H9 (cell line): ENCODE results near the gene ARID1A. TPM values are rescaled to one million over a fixed set of nuclear protein-coding genes. Genes with fewer than 3 reads are reported as not detected.

ENCODE experiments used
- DNase-seq: peaks from one replicate; pipeline ENCODE4 v3.0.0-alpha.2; 2017
- H2AFZ ChIP-seq: one replicate; pipeline ENCODE4 v1.6.1; 2013; ENCODE audit warnings: mild to moderate bottlenecking, low read length, control low read depth, moderate library complexity
- H2AK5ac ChIP-seq: 2 replicates; pipeline ENCODE4 v1.6.1; 2013; ENCODE audit warnings: low read length, control low read depth, mixed read lengths; ENCODE audit not compliant: insufficient read length
- H2BK120ac ChIP-seq: one replicate; pipeline ENCODE4 v1.6.1; 2013; ENCODE audit warnings: low read depth, mild to moderate bottlenecking, low read length, control low read depth, inconsistent platforms; ENCODE audit not compliant: poor library complexity, severe bottlenecking
- H2BK12ac ChIP-seq: 2 replicates; pipeline ENCODE4 v1.6.1; 2013; ENCODE audit warnings: low read length, control low read depth, mixed read lengths, low read depth; ENCODE audit not compliant: insufficient read length
- H2BK15ac ChIP-seq: 2 replicates; pipeline ENCODE4 v1.6.1; 2013; ENCODE audit warnings: low read depth, low read length, control low read depth
- H2BK20ac ChIP-seq: one replicate; pipeline ENCODE4 v1.6.1; 2013; ENCODE audit warnings: low read depth, mild to moderate bottlenecking, low read length, control low read depth, inconsistent platforms; ENCODE audit not compliant: poor library complexity, severe bottlenecking
- H2BK5ac ChIP-seq: 2 replicates; pipeline ENCODE4 v1.6.1; 2013; ENCODE audit warnings: low read length, control low read depth, mixed read lengths; ENCODE audit not compliant: insufficient read length
- H3K14ac ChIP-seq: 2 replicates; pipeline ENCODE4 v1.6.1; 2013; ENCODE audit warnings: low read length, control low read depth; ENCODE audit not compliant: insufficient read depth
- H3K18ac ChIP-seq: 2 replicates; pipeline ENCODE4 v1.6.1; 2013; ENCODE audit warnings: low read depth, mild to moderate bottlenecking, mixed read lengths, low read length, control low read depth; ENCODE audit not compliant: insufficient read length
- H3K23ac ChIP-seq: 2 replicates; pipeline ENCODE4 v1.6.1; 2013; ENCODE audit warnings: low read length, control low read depth, mixed read lengths, low read depth; ENCODE audit not compliant: insufficient read length
- H3K23me2 ChIP-seq: 2 replicates; pipeline ENCODE4 v1.6.1; 2013; ENCODE audit warnings: low read depth, mild to moderate bottlenecking, mixed read lengths, low read length, control low read depth; ENCODE audit not compliant: insufficient read length, poor library complexity, severe bottlenecking
- H3K27ac ChIP-seq: 2 replicates; pipeline ENCODE4 v1.5.1; 2013; ENCODE audit warnings: low read length, control low read depth, mixed read lengths, low read depth; ENCODE audit not compliant: insufficient read length
- H3K27me3 ChIP-seq: 2 replicates; pipeline ENCODE4 v1.6.1; 2013; ENCODE audit warnings: low read length, control low read depth, inconsistent platforms; ENCODE audit not compliant: insufficient read depth
- H3K4ac ChIP-seq: 2 replicates; pipeline ENCODE4 v1.6.1; 2013; ENCODE audit warnings: low read depth, mild to moderate bottlenecking, control low read depth, inconsistent platforms, low read length, moderate library complexity
- H3K4me1 ChIP-seq: 2 replicates; pipeline ENCODE4 v1.6.1; 2013; ENCODE audit warnings: low read length, control low read depth, inconsistent platforms; ENCODE audit not compliant: insufficient read depth
- H3K4me2 ChIP-seq: 2 replicates; pipeline ENCODE4 v1.6.1; 2013; ENCODE audit warnings: low read length, control low read depth, mixed read lengths; ENCODE audit not compliant: insufficient read length, insufficient read depth
- H3K56ac ChIP-seq: 2 replicates; pipeline ENCODE4 v1.6.1; 2013; ENCODE audit warnings: low read depth, mild to moderate bottlenecking, mixed read lengths, low read length, control low read depth; ENCODE audit not compliant: insufficient read length
- H3K79me1 ChIP-seq: 2 replicates; pipeline ENCODE4 v1.6.1; 2013; ENCODE audit warnings: low read depth, mild to moderate bottlenecking, moderate library complexity, low read length, control low read depth, inconsistent platforms; ENCODE audit not compliant: insufficient read depth, poor library complexity, severe bottlenecking
- H3K79me2 ChIP-seq: 2 replicates; pipeline ENCODE4 v1.6.1; 2013; ENCODE audit warnings: low read length, control low read depth, inconsistent platforms; ENCODE audit not compliant: insufficient read depth
- H3K9ac ChIP-seq: 2 replicates; pipeline ENCODE4 v1.6.1; 2013; ENCODE audit warnings: low read length, control low read depth, mixed read lengths; ENCODE audit not compliant: insufficient read length; ENCODE audit errors: extremely low read depth
- H3K9me3 ChIP-seq: one replicate; pipeline ENCODE4 v1.6.1; 2013; ENCODE audit warnings: low read depth, low read length, inconsistent platforms; ENCODE audit not compliant: control insufficient read depth
- H3T11ph ChIP-seq: one replicate; pipeline ENCODE4 v1.6.1; 2013; ENCODE audit warnings: mild to moderate bottlenecking, low read length, control low read depth, inconsistent platforms
- H4K20me1 ChIP-seq: one replicate; pipeline ENCODE4 v1.6.1; 2013; ENCODE audit not compliant: control insufficient read depth, insufficient read length, insufficient read depth
- H4K5ac ChIP-seq: 2 replicates; pipeline ENCODE4 v1.6.1; 2013; ENCODE audit warnings: low read depth, mild to moderate bottlenecking, mixed read lengths, low read length, control low read depth; ENCODE audit not compliant: insufficient read length
- H4K8ac ChIP-seq: replicated peaks from 2 replicates; pipeline ENCODE4 v1.6.1; 2013; ENCODE audit warnings: low read length, control low read depth, mixed read lengths, low read depth; ENCODE audit not compliant: insufficient read length
- H4K91ac ChIP-seq: 2 replicates; pipeline ENCODE4 v1.6.1; 2013; ENCODE audit warnings: low read depth, mild to moderate bottlenecking, moderate library complexity, mixed read lengths, low read length, control low read depth; ENCODE audit not compliant: insufficient read length
- H3K27ac Mint-ChIP-seq, 3 experiments: 2 replicates in 2 of 3; 3 replicates in 1 of 3; pipeline ENCODE4 v1.8.0; 2020 to 2021; ENCODE audit warnings: mixed read lengths in 3 of 3, mild to moderate bottlenecking in 1 of 3, moderate library complexity in 1 of 3
- H3K27me3 Mint-ChIP-seq: 2 replicates; pipeline ENCODE4 v1.8.0; 2021; ENCODE audit warnings: low read depth, mild to moderate bottlenecking, moderate library complexity, mixed read lengths
- H3K36me3 Mint-ChIP-seq, 3 experiments: 2 replicates in 2 of 3; 3 replicates in 1 of 3; pipeline ENCODE4 v1.8.0; 2020 to 2021; ENCODE audit warnings: low read depth in 3 of 3, mixed read lengths in 3 of 3; ENCODE audit not compliant: insufficient read depth in 1 of 3
- H3K4me1 Mint-ChIP-seq, 2 experiments: 2 replicates each; pipeline ENCODE4 v1.8.0; 2020; ENCODE audit warnings: mixed read lengths in 2 of 2
- H3K4me3 Mint-ChIP-seq, 2 experiments: 2 replicates in 1 of 2; 3 replicates in 1 of 2; pipeline ENCODE4 v1.8.0; 2020 to 2021; ENCODE audit warnings: mild to moderate bottlenecking in 2 of 2, mixed read lengths in 2 of 2, moderate library complexity in 1 of 2
- H3K9me3 Mint-ChIP-seq, 2 experiments: 2 replicates in 1 of 2; 3 replicates in 1 of 2; pipeline ENCODE4 v1.8.0; 2020; ENCODE audit warnings: mild to moderate bottlenecking in 2 of 2, mixed read lengths in 2 of 2, moderate library complexity in 1 of 2
- WGBS: extraction: QIAGEN DNeasy Blood & Tissue Kit; methylation state at CpG from one replicate; pipeline ENCODE4 v1.1.7; 2013; ENCODE audit warnings: missing lambda C conversion rate, low lambda C conversion rate, mixed read lengths; ENCODE audit not compliant: insufficient read length; ENCODE audit errors: extremely low coverage; 5-methylcytosine and 5-hydroxymethylcytosine counted together
- total RNA-seq: library from RNA; stranded (reverse); gene quantifications from 2 replicates; pipeline ENCODE4 v1.2.1, GENCODE V29; 2021
- TF ChIP-seq, protein P1 (sequence below): fragments of 200-600 bp; sonication (generic); conservative IDR thresholded peaks from 3 replicates; pipeline ENCODE4 v1.8.0; 2021; ENCODE audit warnings: antibody characterized with exemption, mild to moderate bottlenecking

ARID1A gene
- total RNA-seq, 1 experiment from 2014 or later, result 147 TPM

DNA sequence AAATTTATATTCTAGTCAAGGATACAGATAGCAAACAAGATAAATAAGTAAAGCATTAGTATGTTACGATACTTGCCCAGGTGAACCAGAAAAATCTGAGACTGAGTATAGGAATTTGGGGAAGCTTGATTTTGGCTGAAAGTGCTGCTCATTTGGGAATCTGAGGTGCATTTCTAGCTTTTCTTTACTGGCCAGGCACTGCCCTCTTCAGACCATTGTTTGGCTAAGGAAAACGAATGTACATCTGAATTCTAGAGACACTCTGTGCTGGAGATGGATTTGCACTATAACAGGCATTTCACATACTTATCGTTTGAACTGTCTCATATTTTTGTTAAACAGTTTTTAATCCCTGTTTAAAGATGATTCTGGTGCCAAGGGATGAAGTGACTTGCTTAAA, 23.4 kb downstream of the ARID1A start:
- H2BK15ac ChIP-seq, result no peak overlapping the region
- no peak overlapping the region for H3K23ac ChIP-seq
- H3K14ac ChIP-seq, result no peak overlapping the region
- H4K8ac ChIP-seq, result no peak overlapping the region
- no peak overlapping the region for H3K18ac ChIP-seq
- Mint-ChIP-seq H3K27ac (no peak overlapping the region), H3K4me3 (no peak overlapping the region), H3K27me3 (no peaks in the 10 kb centered on the region), H3K4me1 (peaks cover 63 to 72% of the 10 kb centered on the region in 2 experiments), H3K36me3 (peaks cover 2 to 26% (median 15%) of the 10 kb centered on the region in 3 experiments; a peak in 6 of 7 replicates), H3K9me3 (no peaks in the 10 kb centered on the region)
- peaks cover 43% of the 10 kb centered on the region; the same call in 1 of the 2 replicates for H3K79me2 ChIP-seq
- no CpG with 5 or more reads among the region's 3 CpGs for WGBS
- H2BK20ac ChIP-seq, result no peak overlapping the region
- peaks cover 5% of the 10 kb centered on the region; the same call in 1 of the 2 replicates for H3K4me1 ChIP-seq
- H3K9ac ChIP-seq, result no peak overlapping the region
- no peaks in the 10 kb centered on the region for H4K20me1 ChIP-seq
- no peak overlapping the region for H2AFZ ChIP-seq
- H3K27ac ChIP-seq, result no peak overlapping the region
- no peak overlapping the region for H3K4ac ChIP-seq
- H3T11ph ChIP-seq, result no peak overlapping the region
- H2AK5ac ChIP-seq, result no peak overlapping the region
- no peak overlapping the region for H3K56ac ChIP-seq
- H4K91ac ChIP-seq, result no peak overlapping the region
- H3K27me3 ChIP-seq, result no peaks in the 10 kb centered on the region
- H3K79me1 ChIP-seq, result peaks cover 12% of the 10 kb centered on the region
- H2BK120ac ChIP-seq, result no peak overlapping the region
- H4K5ac ChIP-seq, result no peak overlapping the region
- TF ChIP-seq, protein P1, sequence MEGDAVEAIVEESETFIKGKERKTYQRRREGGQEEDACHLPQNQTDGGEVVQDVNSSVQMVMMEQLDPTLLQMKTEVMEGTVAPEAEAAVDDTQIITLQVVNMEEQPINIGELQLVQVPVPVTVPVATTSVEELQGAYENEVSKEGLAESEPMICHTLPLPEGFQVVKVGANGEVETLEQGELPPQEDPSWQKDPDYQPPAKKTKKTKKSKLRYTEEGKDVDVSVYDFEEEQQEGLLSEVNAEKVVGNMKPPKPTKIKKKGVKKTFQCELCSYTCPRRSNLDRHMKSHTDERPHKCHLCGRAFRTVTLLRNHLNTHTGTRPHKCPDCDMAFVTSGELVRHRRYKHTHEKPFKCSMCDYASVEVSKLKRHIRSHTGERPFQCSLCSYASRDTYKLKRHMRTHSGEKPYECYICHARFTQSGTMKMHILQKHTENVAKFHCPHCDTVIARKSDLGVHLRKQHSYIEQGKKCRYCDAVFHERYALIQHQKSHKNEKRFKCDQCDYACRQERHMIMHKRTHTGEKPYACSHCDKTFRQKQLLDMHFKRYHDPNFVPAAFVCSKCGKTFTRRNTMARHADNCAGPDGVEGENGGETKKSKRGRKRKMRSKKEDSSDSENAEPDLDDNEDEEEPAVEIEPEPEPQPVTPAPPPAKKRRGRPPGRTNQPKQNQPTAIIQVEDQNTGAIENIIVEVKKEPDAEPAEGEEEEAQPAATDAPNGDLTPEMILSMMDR, result no peak
- H2BK5ac ChIP-seq, result no peak overlapping the region
- no peaks in the 10 kb centered on the region for H3K9me3 ChIP-seq
- H3K4me2 ChIP-seq, result no peak overlapping the region
- no peaks in the 10 kb centered on the region for H3K23me2 ChIP-seq
- no peak for DNase-seq
- no peak overlapping the region for H2BK12ac ChIP-seq
